GM19372 (cell line): ENCODE data around the gene AMFR.

ENCODE experiments used
- ATAC-seq: cut with Tn5 transposase; IDR thresholded peaks from one replicate; pipeline ENCODE4 v1.9.1; 2021; ENCODE audit warnings: mild to moderate bottlenecking, low read depth, moderate library complexity; ENCODE audit not compliant: unreplicated experiment

AMFR gene

GRCh38 chr16:56365552-56365951, 59.8 kb downstream of the AMFR start:
- no peak for ATAC-seq

GRCh38 chr16:56364865-56365264, 60.5 kb downstream of the AMFR start:
- ATAC-seq = no peak

DNA sequence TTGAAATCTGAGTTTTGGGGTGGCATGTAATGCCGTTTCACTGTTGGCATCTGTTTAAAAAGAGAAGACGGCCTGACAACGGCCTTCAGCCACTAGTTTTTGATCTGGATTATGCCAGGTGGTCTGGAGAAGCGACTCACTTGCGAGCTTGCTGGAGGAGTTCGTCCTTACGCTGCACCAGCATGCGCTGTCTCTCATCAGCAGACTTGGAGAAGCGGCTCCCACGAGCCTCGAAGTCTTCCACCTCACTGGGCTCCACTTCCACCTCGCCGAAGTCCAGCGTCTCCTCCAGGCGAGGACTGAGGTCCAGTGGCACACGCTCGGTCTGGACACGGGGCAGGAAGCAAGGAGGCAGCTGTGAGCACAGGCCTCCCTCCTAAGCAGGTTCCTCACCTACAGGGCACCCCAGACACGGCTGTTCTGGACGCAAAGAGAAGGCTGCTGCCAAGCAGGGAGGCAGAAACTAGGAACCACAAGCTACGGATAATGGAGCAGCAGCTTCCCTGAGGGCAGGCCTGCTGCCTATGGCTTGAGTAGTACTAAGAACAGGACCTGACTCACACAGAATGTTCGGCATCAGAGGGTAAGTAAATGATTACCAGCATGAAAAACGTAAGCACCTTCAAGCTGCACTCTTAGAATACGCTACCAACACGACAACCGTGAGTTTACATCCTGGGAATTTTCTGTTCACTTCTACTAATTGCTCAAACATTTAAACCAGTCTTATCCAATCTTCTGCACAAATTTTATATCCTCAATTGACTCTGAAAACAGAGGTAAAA, 61.4 kb downstream of the AMFR start:
- ATAC-seq = no peak

GRCh38 chr16:56363181-56363716, 62.1 kb downstream of the AMFR start:
- ATAC-seq = no peak

DNA sequence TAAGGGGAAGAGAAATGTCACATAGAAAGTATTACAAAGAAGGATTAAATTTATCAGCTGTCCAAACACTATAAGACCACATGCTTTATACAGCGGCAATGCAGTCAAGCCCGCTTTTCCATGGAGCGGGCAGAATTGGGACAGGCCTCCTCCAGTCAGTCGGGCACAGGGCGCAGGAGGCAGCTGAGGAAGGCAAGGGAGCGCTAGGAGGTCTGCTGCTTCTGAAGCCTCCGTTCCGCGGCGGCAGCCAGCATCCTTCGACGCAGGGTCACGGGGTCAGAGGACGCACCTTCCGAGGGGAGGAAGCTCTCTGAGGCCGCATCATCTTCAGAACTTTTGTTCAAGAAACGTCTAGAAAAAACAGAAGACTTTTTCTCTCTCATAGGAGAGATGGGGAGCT, 62.6 kb downstream of the AMFR start:
- ATAC-seq = no peak

GRCh38 chr16:56362057-56362655, 63.2 kb downstream of the AMFR start:
- ATAC-seq = no peak

- ATAC-seq = no peak
Observed at GRCh38 chr16:56360117-56361008, 65.0 kb downstream of the AMFR start.

DNA sequence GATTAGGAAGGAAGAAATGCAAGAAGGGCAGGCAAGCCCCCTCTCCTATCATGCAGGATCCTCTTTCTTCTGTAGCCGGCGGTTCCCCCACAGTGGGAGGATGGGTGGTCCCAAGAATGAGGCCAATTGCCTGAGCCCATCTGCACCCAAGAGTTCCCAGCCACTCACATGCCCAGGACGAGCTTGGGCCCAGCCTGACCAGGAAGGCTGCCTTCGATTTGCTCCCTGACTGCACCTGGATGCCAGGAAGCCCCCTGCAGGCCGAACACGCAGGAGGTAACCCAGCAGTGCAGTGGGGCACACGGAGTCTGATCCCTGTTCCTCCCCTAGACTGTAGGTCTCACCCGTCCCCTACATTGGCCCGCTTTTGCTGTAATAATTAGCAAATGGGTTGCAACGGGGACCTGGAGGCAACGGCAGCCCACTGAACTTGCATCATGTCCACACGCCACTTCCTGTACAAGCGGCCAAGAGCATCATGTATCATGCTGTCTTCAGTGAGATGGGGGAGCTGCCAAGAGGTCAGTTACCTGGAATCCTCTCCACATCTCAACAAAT, 67.5 kb downstream of the AMFR start:
- no peak for ATAC-seq

- ATAC-seq = no peak
Observed at GRCh38 chr16:56357241-56357764, 68.0 kb downstream of the AMFR start.

- peak; percentile 90 for ATAC-seq
Observed at GRCh38 chr16:56356276-56357240, 68.8 kb downstream of the AMFR start.

GRCh38 chr16:56355786-56356275, 69.5 kb downstream of the AMFR start:
- no peak for ATAC-seq

GRCh38 chr16:56355221-56355620, 70.1 kb downstream of the AMFR start:
- ATAC-seq = no peak

DNA sequence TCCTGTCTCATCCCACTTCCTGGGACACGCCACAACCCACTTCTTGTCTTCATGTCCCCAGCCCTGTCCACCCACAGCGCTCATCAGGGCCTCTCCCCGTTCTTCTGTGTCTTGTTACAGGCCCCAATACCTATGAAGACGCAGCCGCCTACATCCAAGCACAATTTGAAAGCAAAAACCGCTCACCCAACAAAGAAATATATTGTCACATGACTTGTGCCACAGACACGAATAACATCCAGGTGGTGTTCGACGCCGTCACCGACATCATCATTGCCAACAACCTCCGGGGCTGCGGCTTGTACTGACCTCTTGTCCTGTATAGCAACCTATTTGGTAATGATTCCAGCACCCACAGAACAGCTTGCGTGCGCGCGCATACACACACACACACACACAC, 70.6 kb downstream of the AMFR start:
- no peak for ATAC-seq

DNA sequence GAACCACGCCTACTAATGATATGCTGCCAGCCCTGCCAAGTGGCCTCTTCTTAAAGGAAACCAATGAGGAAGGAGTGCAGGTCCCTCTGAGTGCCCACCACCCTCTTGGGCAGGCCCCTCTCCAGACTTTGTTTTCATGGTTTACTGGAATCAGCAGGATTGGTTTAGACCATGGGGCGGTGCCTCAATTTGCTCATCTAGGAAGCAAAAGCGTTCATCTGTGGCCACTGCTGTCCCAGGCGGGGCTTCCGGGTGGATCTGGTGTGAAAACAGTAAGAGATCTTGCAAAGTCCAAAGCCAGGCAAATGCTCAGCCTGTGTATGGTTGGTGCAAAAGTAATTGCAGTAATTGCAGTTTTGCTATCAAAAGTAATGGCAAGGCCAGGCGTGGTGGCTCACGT, 71.3 kb downstream of the AMFR start:
- ATAC-seq = no peak

DNA sequence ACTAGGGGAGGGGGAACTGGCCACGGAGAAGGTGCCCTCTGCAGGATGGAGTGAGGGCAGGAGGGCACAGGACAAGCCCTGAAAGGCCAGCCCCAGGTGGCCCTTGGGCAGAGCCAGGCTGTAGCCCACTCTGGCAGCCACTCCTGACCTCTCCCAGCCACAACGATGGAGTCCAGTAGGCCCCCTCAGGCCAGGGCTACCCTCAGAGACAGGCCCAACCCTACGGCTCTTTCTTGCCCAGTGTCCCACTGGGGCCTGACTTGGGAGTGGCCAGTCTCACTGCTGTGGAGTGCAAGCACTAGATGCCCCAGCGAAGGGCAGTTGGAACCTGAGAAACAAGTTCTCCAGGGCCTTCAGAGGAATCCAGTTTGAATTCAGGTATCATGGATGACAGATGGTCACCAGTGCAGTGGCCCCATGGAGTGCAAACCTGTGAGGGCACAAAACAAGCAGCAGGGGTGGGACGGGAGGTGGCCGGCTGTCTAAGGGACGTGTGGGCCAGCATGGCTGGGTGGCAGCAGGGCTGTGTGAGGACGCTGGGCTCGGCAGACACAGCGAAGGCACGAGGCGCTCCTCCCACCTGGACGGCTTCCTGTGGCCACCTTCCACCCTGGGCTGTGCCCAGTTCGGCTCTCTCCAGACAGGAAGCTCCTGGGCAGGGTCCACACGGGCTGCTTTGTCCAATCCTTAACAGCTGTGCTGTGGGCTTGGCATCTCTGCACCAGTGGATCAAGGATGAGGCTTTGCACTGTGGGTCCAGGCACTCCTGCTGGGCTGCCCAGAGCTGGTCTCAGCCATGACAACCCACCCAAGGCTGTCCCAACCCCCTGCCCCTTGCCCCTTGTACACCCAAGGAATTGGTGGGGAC, 72.1 kb downstream of the AMFR start:
- ATAC-seq = no peak

DNA sequence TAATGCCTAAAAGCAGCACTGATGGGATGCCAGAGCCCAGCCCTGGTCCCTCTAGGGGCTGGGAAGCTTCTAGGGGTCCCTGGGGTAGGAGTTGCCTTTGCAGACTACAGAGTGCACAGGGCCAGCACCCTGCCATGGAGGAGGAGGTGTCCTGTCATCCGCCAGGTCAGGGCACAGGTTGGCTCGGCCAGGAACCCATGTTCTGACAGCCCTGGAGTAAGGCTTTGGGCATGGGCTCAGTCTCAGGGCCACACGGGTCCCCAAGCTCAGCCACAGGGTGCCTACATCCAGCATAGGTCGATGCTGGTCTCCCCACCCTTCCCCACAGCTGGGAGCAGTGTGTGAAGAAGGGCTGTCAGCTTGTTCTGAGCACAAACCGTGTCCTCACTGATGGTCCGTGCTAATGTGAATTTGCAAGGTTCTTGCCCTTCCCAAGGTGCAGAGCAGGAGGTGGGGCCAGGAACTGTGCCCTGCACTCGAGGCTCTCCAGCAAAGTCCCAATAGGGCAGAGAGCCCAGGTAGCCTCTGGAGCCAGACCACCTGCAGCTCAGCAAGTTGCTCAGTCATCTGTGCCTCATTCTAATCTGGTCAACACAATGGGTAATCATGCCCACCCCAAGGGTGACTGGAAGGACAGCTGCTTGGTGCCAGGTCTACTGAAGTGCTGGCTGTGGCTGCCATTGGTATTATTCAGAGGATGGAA, 72.8 kb downstream of the AMFR start:
- no peak for ATAC-seq

DNA sequence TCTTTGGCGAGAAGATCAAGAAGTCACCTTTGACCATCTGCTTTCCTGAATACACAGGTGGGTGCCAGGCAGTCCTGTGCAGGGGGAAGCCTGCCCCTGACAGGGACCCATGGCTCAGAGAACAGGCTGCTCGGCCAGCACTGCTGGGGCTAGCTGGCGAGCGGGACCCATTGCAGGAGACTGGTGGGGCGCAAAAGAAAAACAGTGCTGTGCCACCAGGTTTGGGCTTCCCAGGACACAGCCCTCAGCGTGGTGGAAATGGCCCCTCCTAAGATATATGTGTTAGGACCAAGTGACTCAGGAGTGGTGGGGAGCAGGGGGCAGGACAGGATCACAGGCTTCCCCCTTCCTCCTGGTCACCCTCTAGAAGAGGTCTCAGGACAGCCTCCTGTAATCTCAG, 73.9 kb downstream of the AMFR start:
- ATAC-seq = no peak
